ENCODE data around the gene EHMT1. TPM values are rescaled to one million over a fixed set of nuclear protein-coding genes. Genes with fewer than 3 reads are reported as not detected.

The EHMT1 gene
- total RNA-seq, 1 donor from 2014 or later = 40.8 TPM

DNA sequence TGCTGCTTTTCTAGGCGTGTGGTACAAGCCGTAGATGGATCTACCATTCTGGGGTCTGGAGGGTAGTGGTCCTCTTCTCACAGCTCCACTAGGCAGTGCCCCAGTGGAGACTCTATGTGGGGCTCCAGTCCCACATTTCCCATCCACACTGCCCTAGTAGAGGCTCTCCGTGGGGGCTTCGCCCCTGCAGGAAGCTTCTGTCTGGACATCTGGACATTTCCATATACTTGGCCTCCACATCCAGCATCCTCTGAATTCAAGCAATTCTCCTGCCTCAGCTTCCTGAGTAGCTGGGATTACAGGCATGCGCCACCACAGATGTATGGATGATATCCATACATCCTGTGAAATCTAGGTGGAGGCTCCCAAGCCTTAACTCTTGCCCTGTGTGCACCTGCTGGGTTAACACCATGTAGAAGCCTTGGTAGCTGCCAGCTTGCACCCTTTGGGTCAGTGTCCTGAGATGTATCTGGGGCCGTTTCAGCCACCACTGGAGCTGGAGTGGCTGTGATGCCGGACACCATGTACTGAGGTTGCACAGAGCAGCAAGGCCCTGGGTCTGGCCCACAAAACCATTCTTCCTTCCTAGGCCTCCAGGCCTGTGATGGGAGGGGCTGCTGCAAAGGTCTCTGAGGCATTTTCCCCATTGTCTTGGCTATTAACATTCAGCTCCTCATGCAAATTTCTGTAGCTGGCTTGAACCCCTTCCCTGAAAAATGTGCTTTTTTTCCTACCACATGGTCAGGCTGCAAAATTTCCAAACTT, 84.0 kb downstream of the EHMT1 start:
- TF ChIP-seq, protein P1, sequence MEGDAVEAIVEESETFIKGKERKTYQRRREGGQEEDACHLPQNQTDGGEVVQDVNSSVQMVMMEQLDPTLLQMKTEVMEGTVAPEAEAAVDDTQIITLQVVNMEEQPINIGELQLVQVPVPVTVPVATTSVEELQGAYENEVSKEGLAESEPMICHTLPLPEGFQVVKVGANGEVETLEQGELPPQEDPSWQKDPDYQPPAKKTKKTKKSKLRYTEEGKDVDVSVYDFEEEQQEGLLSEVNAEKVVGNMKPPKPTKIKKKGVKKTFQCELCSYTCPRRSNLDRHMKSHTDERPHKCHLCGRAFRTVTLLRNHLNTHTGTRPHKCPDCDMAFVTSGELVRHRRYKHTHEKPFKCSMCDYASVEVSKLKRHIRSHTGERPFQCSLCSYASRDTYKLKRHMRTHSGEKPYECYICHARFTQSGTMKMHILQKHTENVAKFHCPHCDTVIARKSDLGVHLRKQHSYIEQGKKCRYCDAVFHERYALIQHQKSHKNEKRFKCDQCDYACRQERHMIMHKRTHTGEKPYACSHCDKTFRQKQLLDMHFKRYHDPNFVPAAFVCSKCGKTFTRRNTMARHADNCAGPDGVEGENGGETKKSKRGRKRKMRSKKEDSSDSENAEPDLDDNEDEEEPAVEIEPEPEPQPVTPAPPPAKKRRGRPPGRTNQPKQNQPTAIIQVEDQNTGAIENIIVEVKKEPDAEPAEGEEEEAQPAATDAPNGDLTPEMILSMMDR (conservative IDR thresholded peaks at IDR 0.05; ENCODE audit: low read depth, low read length) = no peak
- DNase-seq (ENCODE audit: low read depth) = no peak
- no peak overlapping the region for H3K4me3 ChIP-seq (ENCODE audit: low read depth, low read length)

DNA sequence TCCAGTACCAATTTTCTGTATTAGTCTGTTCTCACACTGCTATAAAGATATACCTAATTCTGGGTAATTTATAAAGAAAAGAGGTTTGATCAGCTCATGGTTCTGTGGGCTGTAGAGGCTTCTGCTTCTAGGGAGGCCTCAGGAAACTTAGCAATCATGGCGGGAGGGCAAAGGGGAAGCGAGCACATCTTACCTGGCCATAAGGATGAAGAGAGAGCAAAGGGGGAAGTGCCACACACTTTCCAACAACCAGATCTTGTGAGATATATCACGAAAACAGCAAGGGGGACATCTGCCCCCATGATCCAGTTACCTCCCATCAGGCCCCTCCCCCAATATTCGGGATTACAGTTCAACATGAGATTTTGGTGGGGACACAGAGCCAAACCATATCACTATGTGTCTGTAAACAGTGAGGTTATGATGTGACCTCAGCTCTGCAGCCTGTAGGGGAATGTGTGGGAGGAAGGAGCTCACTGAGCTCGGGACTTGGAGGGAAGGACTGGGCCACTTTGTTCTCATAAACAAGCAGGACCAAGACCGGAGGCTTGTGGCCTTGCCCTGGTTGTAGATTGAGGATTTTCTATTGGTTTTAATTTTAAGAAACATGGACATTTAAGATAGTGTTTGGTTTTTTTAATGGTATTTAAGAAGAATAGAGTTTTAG, 85.2 kb downstream of the EHMT1 start:
- TF ChIP-seq, protein P1 (conservative IDR thresholded peaks at IDR 0.05; ENCODE audit: low read depth, low read length) = no peak
- no peak for DNase-seq (ENCODE audit: low read depth)
- H3K4me3 ChIP-seq (ENCODE audit: low read depth, low read length) = no peak overlapping the region

DNA sequence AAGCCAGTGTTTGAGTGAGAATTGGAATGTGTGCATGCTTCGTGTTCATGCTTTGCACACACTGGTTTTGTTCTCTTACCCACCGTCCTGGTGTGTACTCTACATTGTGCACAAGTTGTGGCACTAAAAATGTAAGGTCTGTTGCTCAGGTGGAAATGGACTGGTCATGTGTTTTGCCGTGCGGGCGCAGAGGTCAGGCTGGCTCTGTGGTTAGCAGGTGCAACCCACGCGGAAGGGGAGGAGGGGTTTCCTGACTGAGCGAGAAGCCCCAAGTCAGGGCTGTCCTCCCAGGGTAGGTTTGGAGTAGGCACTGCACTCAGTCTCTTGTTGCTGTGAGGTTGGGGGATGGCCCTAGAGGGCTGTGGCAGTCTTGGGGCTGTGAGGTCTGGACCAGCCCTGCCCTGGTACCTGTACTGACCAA, 86.6 kb downstream of the EHMT1 start:
- H3K4me3 ChIP-seq (ENCODE audit: low read depth, low read length) = no peak overlapping the region
- no peak for DNase-seq (ENCODE audit: low read depth)
- TF ChIP-seq, protein P1 (conservative IDR thresholded peaks at IDR 0.05; ENCODE audit: low read depth, low read length) = no peak

DNA sequence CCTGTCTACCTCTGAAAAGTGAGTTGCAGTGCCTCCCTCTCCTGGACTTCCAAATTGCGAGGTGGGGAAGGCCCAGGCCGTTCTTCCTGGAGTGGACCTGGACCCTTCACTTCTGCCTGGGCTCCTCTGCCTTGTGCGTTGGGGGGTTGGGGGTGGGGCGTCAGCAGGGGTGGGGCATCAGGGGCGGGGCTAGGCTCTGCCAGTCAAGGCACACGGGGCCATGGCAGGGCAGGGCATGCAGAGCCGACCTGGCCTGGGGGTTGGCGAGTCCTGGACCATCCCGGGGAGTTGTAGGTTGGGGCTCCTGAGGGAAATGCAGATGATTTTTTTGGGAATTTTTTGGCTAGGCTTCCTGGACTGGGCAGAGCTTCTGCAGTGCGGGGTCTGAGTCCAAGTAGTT, 87.1 kb downstream of the EHMT1 start:
- TF ChIP-seq, protein P1 (conservative IDR thresholded peaks at IDR 0.05; ENCODE audit: low read depth, low read length) = no peak
- no peak for DNase-seq (ENCODE audit: low read depth)
- no peak overlapping the region for H3K4me3 ChIP-seq (ENCODE audit: low read depth, low read length)

DNA sequence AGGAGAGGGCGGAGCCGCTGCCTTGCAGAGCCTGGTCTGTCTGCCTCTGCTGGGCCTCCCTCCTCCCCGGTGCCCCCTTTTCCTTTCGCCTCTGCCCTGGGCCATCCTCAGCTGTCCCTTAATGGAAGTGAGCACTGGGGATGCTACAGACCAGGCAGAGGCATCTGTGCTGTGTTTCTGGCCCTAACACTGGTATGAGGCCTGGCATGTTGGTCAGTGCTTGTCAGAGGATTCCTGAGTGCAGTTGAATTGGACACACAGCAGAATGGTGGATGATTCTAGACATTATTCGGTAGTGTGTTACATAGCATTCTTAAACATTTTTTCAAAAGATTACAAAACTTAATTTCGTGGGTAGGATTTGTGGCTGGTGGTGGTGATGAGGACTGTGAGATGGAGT, 88.6 kb downstream of the EHMT1 start:
- TF ChIP-seq, protein P1 (conservative IDR thresholded peaks at IDR 0.05; ENCODE audit: low read depth, low read length) = no peak
- DNase-seq (ENCODE audit: low read depth) = no peak

DNA sequence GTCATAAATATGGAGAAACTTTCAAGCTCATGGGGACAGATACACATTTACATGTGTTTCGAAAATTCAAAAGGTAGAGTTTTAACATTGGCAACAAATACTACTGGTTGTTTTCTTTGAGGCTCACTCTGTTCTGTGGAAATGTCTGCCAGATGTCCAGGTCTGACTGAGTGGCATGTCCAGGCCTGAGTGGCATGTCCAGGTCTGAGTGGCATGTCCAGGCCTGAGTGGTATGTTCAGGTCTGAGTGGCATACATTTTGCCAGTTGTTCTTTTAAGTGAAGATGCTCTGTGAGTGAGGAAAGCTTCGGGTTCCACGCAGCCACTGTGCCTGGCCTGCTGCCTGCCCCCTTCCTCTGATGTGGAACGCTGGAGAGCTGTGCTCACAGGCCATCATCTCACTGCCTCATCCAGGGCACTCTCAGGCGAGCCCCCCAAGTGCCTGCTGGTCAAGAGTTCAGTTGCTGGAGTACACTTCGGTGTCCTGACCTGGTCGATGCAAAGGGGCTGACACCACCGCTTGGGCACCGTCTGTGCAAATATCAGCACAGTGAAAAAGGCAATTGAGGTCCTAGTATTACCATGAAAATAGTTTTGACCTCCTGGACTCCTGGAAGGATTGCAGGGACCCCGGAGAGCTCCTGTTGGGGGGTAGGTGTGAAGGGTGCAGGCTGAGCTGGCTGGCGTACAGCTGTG, 89.9 kb downstream of the EHMT1 start:
- H3K4me3 ChIP-seq (ENCODE audit: low read depth, low read length) = no peak overlapping the region
- TF ChIP-seq, protein P1 (conservative IDR thresholded peaks at IDR 0.05; ENCODE audit: low read depth, low read length) = no peak
- no peak for DNase-seq (ENCODE audit: low read depth)

More for the DNA sequence above, 88.6 kb downstream of the EHMT1 start:
- no peak overlapping the region for H3K4me3 ChIP-seq (ENCODE audit: low read depth, low read length)

Measured in epithelial cell of proximal tubule (primary cell).